Hippocampal formation (tissue), 2 donors: ENCODE data around the gene XPO6.
"Not testable (repeated sequence)": the region's sequence is repeated elsewhere in the genome, so short reads cannot be mapped to it uniquely, and the experiment has no call there.

Source experiments
- DNase-seq, 2 donors: peaks; one replicate each; lab custom pipeline; 2025; lab: John Stamatoyannopoulos, UW

Gene XPO6

DNA sequence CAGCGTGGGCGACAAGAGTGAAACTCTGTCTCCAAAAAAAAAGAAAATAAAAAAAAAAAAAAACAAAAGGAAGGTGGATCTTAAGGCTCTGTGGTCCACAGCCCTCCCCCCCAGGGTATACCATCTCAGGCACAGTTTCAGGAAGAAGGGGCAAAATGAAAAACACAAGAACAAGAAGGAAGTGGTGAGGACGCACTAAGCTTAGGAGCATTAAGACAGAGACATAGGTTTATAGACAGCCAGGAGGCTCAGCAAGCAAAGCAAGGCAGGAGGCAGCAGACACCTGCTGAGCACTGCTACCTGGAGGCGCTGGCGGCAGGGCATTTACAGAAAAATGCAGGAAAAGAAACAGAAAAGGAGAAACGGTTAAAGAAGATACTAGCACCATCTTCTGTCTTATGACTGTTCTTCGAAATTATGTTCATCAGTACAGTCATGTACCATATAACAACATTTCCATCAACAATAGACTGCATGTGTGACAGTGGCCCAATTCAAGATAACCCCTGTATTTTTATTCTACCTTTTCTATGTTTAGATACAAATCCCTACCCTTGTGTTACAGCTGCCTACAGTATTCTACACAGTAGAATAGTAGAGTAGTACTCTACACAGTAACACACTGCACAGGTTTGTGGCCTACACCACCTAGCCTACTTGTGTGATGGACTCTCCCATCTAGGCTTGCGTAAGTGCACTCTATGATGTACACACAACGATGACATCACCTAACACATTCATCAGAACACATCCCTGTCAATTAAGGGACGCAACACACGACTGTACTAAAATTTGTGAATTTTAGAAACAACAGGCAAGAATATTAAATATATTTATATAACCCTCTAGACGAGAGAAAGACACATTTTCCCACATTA is 62.5 kb downstream of the XPO6 start:
- DNase-seq, result no peak

DNA sequence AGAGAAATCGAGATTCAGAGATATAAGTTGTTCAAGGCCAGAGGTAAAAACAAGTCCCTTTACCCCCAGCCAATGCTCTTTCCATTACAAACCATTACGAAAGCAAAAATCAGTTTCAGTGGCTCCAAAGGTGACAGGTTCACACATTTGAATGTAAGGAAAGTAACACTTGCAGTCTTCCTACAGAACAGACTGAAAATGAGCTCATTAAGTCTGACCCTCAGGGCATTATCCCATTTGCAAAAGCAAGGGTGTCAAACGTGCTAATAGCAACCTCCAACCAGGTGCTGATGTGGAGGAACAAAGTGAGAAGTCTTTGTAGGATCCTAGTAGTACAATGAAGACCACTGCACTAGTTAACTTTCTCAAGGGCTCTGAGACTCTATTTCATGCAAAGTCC is 65.2 kb downstream of the XPO6 start:
- no peak for DNase-seq

DNA sequence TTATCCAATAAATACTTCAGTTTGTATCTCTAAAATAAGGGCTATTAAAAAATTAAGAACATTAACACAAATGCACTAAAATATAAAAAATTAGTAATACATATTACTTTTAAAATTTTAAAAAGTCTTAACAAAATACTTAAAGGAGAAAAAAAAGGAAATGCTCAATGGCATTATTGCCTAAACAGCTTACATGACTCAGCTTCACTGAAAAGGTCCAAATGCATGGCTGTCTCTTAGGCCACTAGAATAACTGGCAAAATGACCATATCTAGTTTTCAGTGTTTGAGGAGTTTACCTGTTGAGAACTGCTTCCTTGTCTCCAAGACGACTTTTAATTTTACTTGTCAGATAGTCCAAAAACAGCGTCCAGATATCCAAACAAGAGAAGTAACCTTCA is 66.0 kb downstream of the XPO6 start:
- no peak for DNase-seq

DNA sequence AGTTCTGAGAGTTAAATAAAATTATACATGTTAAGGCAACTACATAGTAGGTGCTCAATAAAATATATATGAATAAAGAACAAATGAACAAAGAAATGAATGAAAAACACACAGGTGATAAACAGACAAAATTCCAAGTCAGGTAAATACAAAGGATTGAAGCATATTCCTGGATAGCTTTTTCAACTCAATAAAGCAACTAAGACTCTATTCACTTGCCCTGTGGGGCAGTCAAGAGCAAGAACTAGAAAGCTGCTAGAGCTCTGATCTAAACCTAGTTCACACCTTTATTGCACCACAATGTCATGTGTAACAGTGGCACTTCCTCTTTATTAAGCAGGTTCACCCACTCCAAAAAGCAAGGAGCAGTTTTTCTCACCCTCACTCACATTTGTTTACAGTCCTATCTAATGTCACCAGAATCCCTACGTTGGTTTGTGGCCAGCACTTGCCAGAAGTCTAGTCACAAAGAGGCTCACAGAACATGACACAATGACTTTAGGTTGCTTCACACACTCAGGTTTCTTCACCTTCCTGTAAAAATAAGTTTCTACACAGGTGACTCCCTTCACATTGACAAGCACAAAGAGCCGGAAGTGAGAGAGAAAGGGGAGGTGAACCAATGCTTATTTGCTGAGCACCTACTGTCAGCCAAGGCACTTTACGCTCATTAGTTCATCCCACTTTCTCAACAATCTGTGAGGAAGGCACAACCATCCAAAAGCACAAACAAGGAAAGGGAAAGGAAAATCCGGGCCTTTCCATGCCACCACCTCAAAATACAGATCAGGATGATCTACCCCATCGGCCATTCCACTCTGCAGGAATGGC is 70.8 kb downstream of the XPO6 start:
- DNase-seq, result no peak

DNA sequence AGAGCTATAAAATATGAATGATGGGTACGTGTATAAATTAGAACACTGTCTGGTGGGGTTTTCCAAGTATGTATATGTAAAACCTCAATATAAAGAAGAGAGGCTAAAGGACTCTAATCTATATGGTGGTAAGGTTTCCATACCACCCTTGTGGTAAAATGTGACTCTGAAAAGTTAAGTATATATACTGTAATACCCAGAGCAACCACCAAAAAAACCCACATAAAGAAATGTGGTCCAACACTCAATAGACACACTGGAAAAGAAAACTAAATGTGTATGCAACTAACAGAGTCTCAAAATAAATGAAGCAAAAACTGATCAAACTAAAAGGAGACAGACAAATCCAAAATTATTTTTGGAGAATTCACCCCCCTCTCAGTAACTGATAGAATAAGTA is 72.2 kb downstream of the XPO6 start:
- no peak for DNase-seq

DNA sequence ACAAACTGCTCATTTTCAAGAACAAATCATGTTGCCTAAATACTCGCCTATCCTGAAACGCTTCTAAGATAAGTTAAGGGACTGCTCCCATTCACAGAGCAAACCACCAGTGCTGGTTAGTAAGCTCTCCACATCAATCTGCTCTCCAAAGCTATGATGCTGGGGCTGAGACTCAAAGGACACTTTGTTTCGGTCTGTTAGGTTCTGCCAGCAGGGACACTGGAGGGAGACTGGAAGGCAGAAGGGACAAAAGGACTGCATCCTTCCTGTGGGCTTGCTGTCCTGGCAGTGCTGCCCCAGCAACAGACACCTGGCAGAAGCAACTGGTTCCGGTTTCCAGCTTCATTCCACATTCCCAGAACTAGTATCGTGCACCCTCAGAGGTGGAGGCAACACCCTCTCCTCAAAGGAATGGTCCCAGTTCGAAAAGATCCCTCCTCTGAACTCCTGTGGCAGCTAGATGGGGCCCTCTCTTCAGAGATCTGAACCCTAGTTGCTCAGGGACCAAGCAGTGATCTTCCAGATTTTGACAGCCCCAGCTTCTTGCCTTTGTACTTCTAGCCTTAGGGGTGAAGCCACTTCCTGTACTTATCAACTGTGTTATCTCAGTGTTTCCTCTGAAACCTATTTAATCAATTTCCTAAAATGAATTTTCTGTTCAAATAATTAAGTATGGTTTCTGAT is 74.9 kb downstream of the XPO6 start:
- DNase-seq, result peak; percentile 19 to 35

DNA sequence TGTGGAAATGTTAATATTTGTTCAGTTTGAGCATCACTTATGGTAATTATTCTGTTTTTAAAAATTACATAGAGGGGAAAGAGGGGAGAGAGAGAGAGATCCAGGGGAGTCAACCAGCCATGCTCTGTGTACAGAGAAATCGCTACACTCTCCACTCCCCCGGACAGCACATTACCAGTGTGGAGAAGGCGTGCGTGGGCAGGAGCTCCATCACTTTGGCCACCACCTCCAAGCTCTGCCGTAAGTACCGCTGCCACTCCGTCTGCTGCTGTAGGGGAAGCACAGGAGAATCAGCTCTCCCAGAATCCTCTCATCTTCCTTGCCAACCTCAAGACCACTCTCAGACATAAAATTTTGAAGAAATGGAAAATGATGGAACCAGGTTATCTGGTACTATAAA is 78.1 kb downstream of the XPO6 start:
- no peak for DNase-seq

DNA sequence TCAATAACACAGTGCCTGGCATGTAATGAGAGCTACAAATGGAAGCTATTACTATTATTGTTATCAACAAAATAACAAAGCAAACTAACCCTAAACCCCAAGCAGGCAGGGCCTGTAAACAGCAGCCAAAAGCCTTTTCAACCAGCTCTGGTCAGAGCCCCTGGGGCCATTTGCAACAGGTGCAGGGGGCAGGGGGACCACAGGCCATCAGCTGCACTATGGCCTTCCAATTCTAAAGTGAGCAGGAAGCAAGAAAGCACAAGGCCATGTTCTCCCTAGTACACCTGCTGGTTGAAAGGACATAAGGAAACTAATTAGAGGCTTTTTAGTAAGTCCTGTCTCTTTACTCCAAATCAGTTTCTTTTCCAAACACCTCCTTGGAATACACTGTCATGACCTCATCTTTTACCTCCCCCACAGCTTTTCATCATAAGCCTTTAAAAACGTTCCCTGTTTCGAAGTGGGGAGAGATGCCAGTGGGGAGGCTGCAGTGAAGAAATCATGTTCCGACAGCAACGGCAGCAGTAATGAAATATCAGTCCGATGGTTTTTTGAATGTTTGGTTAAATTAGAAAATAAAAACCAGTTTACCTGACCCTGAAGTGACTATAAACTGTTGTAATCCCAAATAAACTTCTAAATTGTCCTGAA is 79.9 kb downstream of the XPO6 start:
- DNase-seq, result no peak

DNA sequence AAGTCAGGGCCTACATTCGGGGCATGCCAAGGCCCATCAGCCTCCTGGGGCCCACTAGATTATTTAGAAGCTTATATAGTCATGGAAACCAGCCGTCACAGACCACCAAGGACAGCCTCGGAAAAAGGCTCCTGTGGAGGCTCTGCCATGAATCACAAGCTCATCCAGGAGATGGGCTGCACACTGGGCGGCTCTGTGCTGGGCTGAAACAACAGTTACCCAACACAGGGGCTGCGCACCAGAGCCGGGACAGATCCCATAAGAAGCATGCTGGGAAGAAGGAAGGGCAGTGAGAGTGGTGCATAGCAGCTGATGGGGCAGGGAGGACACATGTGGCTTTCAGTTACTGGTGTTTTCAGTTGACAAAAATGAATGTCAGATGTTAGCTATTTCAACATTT is 80.6 kb downstream of the XPO6 start:
- DNase-seq, result no peak

DNA sequence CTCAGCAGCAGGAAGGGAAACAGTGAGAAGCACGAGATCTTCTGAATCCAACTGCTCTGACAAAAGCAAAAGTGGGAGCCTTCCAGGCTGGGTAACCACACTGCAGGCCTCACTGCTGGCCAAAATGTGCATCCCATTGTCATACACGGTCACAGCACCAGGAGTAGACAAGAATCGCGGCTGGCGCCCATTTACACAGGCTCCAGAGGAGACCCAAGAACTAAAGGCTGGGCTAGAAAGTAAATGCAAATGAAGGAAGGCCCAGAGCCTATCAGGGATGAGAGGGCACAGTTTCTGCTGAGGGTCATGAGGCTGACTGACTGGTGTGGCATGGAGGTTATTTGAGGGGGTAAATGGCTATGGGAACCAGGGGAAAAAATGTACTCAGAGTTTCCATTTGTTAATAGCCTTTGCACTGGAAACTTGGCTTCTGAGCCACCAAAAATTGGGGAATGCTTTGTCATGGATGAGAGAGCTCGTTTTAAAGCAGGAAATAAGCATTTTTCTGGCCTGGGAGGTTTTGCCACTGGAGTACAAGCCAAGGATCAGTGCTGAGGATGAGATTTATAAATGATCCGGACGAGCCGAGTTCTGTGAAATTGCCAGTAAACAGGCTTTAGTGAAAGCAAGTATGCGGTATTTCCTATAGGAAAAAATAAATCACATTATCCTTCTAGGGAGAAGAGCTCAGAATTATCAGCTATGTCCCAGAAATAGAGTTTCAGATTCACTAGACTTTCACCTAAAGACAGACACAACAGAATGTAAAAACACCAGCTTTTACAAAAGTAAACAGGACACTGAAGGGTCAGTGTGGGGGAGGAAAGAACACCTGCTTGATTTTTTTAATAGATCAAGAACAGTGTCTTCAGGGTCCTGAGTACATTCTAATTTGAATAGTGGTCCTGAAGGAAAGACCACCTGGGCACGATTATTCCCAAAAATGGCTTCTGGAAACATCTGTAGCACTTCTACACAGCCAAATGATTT is 81.4 kb downstream of the XPO6 start:
- no peak for DNase-seq

DNA sequence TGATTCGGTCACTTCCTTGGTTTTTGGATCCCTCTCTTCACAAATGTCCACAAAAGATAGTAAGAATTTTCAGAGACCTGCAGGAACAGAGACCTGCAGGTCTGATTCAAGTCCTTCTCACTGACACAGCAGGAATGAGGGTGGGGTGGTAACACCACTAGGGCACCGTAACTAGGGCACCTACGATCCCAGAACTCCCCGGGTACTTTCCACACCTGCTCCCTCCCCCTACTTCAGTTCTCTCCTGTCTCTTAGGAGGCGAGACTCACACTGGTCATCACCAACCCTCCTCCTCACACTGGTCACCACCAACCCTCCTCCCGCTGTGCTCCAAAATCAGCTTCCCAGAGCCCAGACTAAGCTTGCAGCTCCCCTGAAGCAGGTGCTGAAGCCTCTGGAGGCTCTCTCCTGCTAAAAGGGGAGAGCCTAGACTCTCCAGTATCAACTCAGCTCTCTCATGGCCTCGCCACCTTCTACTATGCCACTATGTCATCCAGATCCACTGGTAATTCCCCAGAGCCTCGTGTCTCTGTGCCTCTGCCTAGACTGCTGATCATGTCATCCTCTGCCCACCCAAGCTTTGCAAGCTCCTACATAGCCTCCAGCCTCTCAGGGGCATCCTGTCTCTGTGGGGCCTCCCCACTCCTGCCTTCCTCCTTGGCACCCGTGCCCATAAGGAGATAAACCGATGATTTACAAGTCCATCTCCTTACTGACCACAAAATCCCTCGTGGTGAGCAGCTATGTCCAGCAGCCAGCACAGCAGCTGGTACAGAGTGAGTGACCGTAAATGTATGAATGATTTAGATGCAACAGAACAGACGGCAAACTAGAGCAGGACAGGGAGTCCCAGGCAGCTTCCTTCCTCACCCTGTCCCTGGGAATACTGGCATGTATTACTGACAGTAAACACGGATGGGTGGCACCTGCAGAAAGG is 84.8 kb downstream of the XPO6 start:
- no peak for DNase-seq

DNA sequence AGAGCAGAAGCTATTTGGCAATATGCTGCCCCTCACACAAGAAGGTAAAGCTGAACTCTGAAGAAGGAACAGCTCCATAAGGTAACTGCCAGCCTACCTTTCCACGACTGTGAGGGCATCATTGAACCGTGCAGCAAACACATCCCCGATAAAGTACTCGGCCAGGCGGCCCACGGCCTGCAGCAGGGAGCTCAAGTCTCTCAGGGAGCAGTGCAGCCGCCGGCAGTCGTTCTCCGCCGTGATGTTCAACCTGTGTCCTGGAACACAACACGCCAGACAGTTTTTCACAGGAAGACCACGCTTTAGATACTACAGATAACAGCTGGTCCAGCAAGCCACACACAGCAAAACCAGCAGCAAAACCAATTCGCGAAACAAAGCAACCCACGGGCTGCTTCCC is 86.2 kb downstream of the XPO6 start:
- DNase-seq, result no peak

DNA sequence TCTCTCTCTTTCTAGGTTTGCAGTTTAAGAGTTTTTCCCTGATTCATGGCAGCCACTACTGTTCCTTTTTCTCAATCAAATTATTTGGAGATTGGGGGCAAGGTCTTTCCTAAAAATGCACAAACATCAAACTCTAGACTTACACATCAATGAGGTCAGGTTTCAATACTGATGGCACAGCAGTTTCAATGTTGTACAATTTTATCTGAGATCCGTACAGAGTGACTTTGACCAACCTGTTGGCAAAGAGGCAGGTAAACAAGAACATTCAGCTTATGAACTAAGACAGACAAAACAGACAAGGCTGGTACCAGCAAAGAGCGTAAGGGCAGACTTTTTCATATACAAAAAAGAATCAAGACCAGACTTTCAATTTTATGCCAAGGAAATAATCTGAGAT is 90.2 kb downstream of the XPO6 start:
- DNase-seq, result no peak

DNA sequence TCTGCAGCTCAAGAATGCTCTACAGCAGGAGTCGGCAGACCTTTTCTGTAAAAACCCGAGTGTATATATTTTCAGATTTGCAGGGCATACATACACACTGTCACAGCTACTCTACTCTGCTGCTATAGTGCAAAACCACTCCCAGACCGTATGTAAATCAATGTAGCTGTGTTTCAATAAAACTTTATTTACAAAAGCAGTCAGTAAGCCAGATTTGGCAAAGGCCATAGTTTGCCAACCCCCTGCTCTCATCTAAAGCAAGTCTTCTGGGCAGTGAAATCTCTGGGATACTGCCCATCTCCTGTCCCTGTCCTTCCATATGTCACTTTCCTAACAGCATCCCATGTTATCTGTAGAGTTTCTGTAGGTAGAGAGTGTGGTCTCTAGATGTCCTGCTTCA is 91.0 kb downstream of the XPO6 start:
- DNase-seq, result no peak

DNA sequence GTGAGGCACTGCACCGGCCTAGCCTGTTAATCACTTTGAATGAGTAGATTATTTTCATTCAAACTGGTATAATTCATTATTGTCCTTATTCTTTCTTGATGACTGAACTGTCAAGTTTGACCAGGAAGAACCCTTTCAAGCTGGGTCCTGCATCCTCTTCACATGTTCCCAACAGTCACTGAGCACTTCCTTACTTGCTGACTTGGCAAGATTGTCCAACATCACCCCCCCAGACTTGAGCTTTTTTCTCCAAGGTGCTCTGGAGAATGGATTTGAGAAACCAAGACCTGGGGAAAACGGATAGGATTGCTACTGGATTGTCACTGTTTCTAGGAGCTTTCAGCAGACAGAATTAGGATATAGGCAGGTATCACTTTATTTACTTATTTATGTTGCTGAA is 93.1 kb downstream of the XPO6 start:
- DNase-seq, result no peak

DNA sequence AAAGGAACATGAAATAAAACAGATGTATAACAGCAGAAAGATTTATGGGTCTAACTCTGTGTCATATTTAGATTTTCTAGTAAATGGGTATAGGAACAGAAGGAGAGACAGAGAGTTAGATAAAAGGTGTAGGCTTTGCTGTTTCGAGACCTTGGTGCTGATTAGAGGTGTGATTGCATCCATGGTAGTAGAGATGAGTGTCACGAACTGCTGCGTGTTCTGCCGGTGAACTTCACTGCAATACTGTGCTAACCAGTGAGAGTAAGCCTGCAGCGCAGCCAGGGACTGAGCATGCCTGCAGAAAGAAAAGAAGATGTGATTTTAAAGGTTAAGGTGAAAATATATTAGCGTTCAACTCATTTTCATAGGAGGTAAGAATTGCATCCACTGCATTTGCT is 94.6 kb downstream of the XPO6 start:
- no peak for DNase-seq

DNA sequence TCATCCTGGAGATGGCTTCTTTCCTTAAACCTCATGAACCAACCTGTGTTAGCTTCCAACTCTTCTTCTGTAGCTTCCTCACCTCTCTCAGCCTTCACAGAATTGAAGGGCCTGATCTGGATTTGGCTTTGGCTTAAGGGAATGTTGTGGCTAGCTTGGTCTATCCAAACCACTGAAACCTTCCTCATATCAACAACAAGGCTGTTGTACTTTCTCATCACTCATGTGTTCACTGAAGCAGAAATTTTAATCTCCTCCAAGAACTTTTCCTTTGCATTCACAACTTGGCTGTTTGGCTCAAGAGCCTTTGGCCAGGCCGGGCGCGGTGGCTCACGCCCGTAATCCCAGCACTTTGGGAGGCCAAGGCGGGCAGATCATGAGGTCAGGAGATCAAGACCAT is 95.9 kb downstream of the XPO6 start:
- DNase-seq, result not testable (repeated sequence)

DNA sequence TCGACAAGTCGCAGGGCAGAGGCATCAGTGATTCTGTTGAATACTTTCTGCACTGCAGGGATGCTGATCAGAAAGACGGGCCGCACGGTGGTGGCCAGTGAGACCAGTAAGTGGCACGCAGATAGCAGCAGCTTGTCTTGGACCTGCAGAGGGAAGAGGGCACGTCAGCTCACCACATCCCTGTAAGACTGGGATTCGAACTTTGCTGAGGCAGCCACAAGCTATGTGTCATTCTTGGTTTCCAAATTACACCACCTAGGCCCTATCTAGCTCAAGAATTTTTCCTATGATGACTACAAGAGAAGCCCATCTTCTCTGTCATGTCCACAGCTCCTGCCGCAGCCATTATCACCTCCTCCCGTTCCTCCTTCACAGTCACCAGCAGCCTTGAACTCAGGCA is 98.9 kb downstream of the XPO6 start:
- DNase-seq, result no peak

DNA sequence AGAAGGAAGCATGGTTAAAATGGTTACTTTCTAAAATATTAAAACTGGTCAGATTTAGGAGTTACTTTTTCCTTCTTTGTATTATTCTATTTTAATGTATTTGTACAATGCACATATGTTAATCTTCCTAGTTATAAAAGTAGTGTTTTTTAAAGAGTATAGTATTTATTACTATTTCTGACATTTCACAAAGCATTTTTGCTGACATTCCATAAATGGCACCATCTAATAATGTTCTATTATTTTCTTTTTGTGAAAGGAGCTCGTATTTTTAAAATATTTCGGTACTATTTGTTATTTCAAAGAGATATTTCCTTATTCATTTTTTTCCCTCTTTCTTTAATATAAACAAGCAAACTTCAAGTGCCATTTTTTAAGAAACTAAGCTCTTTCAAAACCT is 100.8 kb downstream of the XPO6 start:
- DNase-seq, result no peak

DNA sequence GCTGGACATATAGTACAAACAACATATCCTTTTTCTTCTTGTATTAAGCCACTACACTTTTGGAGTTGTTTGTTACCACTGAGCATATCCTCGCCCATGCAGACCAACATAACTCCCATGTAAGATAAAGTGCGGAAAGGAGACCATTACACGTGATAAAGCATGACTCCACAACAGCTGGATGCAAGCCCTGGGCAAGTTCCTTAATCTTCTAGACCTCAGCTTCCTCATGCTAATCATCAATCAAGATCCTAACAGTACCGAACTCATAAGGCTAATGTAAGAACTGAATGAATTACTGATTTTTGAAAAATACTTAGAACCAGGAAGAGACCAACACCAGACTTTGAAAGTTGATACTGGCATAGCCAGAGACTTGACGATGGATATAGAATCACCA is 101.3 kb downstream of the XPO6 start:
- no peak for DNase-seq
